Stimulated activated CD8-positive, alpha-beta memory T cell treated with anti-CD3 and anti-CD28 coated beads, Interleukin-4, amount 100 ng/mL, for 24 hours (primary cell): ENCODE measurements around the gene TNNI3K.

Experiments
- DNase-seq: peaks from one replicate; pipeline ENCODE4 v3.0.0-alpha.2; 2020; ENCODE audit warnings: low read depth

The TNNI3K gene

GRCh38 chr1:74286414-74286813, 51.2 kb downstream of the TNNI3K start:
- no peak for DNase-seq

DNA sequence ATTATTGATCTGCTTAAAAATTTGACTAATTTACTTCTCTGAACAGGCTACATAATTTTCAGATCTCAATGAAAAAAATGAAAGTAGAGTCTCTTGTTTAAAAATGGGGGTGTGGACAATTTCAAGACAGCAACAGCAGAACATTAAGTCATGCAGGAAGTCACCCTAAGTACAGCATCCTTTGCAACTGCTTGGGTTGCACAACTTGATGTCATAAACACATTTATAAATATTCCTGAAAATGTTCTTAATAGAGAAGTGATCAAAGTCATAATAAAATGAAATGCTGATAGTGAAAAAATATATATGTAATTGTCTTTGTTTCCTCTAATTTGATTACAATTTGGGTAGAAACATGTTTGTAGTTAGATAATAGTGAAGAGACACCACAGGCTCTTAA, 79.3 kb downstream of the TNNI3K start:
- DNase-seq = no peak

DNA sequence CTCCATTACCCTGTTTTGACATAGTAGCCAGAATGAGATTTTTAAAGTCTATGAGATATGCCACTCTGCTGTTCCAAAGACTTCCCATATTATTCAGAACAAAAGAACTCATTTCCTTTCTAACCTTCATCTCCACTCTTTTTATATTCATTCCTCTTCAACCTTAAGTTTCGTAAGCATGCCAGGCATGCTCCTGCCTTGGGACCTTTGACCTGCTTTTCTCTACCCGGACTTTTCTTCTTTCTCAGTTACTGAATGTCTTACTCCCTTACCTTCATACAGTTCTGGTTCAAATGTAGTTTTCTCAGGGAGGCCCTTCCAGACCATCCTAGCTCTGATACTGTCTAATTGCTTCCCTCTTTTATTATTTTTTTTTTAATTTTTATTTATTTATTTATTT, 81.1 kb downstream of the TNNI3K start:
- DNase-seq = no peak

GRCh38 chr1:74317663-74318062, 82.5 kb downstream of the TNNI3K start:
- no peak for DNase-seq

GRCh38 chr1:74323937-74324473, 88.8 kb downstream of the TNNI3K start:
- no peak for DNase-seq

- DNase-seq = no peak
These were observed 89.7 kb downstream of the TNNI3K start for GRCh38 chr1:74324684-74325448.

DNA sequence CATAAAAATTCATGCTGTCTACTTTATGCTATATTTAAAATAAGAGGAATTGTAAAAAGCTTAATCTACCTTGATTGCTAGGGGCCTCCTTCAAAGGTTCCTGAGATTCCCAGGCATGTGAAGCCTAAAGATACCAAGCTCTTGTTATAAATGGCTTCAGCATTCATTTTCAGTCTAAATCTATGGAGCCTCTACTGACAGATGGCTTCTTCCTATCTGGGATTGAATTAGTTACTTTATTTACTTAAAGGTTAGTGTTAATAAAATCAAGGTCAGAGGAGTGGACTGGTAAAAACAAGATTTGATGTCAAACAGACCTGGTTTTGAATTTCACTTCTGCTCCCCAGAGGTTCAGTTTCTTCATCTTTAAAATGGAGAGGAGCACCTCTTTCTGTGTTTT, 93.7 kb downstream of the TNNI3K start:
- DNase-seq = no peak

GRCh38 chr1:74333244-74333643, 98.1 kb downstream of the TNNI3K start:
- DNase-seq = no peak

DNA sequence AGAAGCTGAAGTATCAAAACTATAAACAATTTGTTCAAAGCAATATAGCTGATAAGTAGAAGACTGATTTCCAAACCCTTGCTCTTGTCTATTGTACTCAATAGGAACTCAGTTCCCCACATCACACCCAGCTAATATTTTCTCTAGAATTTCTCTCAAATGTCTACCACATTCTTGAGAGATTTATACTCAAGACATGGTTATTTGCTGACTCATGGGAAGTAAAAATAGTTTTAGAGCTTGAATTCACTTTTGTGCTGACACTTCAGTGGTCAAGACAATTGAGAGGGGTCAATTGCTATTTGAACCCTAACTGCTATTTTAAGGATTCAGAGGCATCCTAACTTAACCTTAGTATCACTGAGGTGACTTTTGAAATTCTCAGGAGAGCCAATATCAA, 99.0 kb downstream of the TNNI3K start:
- DNase-seq = no peak

DNA sequence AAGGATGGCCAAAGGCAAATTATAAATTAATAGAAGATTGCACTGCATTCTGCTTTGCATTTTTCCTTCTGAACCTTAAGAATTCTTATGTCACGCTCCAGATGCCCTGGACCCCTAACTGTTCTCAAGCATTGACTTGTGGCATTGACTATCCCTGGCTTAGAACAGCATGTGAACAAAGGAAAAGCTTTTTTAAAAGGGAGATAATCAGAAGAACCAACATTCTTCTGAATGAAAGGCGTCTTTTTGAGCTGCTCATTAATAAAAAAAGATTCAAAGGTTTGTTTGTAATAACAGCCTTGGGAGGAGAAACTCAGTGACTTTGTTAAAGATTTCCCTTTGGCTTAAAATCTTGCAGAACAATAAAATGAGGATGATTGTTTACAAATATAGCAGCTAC, 105.5 kb downstream of the TNNI3K start:
- DNase-seq = no peak

- no peak for DNase-seq
These were observed 106.6 kb downstream of the TNNI3K start for GRCh38 chr1:74341702-74342339.

DNA sequence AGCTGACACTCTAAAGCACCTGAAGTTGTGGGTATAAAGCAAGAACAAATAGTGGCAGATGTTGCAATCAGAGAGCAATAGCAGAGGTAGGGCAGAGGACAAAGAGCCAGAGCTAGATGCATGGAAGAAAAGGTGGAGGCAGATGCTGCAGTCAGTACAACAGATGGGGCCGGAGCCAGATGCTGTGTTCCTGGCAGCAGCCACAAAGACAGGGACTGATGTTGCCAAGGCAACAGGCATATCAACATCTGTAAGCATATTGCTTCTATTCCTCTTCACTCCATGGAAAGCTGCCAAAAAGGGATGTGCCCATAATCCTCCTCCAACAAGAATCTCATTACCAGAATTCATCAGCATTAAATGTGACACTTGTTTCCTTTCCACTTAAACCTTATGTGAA, 108.0 kb downstream of the TNNI3K start:
- DNase-seq = no peak

DNA sequence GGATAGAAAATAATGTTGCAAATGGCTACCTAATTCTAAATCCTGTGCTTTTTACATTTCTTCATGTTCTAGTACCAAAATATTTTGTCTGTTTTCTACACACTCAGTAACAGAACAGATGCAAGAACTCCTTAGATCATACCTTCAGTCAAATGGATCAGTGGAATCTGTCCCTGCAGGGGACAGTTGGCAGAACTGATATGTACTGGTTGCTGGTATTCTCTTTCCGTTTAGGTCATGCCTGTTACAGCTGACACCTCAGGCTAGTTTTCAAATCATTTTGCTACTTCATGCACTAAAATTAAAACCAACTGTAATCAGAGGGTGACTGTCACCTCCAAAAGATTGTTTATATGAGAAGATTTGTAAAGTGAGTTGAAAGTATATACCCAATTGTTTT, 109.2 kb downstream of the TNNI3K start:
- DNase-seq = no peak

DNA sequence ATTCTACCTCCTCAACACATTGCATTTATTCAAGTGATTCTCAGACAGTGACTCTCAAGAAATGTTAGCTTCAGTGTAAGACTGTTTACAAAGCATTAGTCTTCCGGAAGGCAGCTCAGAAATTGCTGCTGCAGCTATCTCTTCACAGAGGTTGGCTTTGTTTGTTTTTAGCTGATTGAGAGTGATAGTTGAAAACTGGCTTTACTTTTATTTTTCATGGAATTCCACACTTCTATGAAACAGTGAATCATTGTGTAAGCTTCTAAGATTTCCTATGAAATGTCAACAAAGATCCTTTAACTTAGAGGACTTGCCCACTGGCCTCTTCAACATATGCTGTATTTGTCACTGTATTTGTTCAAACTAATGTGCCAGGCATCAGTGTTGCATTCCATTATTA, 121.3 kb downstream of the TNNI3K start:
- DNase-seq = no peak

- no peak for DNase-seq
These were observed 122.0 kb downstream of the TNNI3K start for GRCh38 chr1:74357150-74357549.

DNA sequence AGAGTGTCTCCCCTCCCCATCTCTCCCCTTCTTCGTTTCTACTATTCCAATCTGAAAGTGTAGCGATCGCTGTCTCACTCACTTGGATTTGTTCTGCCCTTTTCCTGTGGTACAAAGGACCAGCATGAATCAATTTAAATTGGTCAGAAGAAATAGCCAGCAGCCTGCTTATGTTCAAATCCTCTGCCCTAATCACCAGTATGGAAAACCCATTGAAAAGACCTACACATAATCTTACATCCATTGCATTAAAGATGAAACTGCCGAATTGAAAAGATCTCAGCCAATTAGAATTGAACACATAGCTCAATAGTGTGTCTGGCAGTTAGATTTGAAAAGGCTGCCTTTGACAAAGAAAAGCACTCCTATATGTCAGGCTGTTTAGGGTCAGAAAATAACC, 122.6 kb downstream of the TNNI3K start:
- DNase-seq = no peak

GRCh38 chr1:74362691-74363090, 127.5 kb downstream of the TNNI3K start:
- DNase-seq = no peak

DNA sequence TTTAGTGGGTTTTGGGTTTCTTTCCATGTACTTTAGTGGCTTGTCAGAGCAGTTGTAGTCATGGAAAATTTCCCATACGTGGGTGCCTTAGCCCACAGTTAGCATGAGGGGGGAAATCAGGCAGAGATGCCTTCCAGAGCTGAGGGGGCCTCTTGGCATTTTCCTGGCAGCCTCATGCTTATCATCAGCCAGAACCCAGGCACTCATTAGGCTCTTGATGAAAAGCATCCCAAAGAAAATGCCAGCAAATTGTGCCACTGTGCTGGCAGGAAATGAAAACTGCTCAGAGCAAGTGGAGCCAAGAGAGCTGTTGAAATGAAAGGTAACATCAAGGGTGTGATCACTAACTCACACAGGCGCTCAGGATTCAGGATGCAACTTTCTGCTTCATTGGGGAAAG, 128.0 kb downstream of the TNNI3K start:
- no peak for DNase-seq

GRCh38 chr1:74367175-74367813, 132.1 kb downstream of the TNNI3K start:
- no peak for DNase-seq

DNA sequence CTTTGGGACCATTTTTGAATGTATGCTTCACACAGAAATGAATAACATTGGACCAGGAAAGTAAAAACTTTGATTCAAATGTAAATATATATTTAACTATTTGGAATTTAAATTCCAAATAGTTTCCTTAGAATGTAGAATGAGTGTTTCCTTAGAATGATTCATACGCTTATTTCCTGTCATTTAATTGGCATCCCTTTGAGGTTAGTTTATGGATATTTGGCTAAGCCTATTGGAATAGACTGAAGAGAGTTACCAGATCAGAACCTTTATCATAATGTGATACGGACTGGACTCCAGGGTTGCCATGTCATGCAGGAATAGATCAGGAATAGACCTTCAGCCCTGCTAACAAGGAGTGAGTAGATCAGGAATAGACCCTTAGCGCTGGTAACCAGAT, 133.1 kb downstream of the TNNI3K start:
- no peak for DNase-seq

DNA sequence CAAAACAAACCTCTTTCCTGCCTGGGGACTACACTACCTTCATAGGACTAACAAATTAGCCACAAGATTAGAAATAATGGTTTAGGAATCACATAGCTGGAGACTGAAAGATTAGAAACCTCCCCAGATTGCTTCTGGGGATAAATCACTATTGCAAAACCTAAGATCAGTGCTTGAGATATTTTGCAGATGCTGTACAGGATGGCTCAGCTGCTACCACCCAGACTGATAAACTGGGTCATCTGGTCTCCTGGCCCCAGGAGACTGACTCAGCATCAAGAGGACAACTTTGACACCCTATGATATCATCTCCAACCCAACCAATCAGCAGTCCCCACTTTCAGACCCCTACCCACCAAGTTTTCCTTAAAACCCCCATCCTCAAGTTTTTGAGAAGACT, 140.2 kb downstream of the TNNI3K start:
- DNase-seq = no peak

GRCh38 chr1:74380252-74380651, 145.1 kb downstream of the TNNI3K start:
- DNase-seq = no peak

GRCh38 chr1:74388855-74389254, 153.7 kb downstream of the TNNI3K start:
- DNase-seq = no peak
